Hematopoietic multipotent progenitor cell treated with erythropoietin and hydrocortisone succinate and interleukin-3 and kit ligand, for 17 days (in vitro differentiated cells): ENCODE data around the gene GTF2E1.
"Not testable (repeated sequence)": the region's sequence is repeated elsewhere in the genome, so short reads cannot be mapped to it uniquely, and the experiment has no call there.

Experiments
- DNase-seq: peaks from one replicate; pipeline ENCODE4 v3.0.0-alpha.2; 2015; ENCODE audit warnings: low spot score

Gene GTF2E1

GRCh38 chr3:120756061-120756460 lies 13.5 kb downstream of the GTF2E1 start:
- no peak for DNase-seq

GRCh38 chr3:120758551-120758950 lies 16.0 kb downstream of the GTF2E1 start:
- not testable (repeated sequence) for DNase-seq

DNA sequence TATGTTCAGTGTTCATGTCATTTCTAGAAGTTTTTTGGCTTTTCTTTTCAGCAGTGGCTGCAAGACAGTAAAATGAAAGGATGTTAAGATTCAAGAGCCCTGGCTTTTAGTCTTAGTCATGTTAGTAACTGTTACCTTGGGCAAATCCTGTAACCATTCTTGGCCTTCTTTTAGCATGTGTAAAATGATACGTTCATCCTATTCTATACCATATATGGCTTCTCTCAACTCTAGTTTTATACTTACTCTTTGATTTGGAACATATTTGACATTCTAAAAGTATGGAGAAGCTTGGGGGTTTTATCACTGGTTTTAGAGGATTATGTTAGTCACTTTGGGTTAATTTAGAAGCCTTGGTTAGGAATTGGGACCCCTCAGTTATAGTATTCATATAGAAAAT lies 20.1 kb downstream of the GTF2E1 start:
- no peak for DNase-seq

DNA sequence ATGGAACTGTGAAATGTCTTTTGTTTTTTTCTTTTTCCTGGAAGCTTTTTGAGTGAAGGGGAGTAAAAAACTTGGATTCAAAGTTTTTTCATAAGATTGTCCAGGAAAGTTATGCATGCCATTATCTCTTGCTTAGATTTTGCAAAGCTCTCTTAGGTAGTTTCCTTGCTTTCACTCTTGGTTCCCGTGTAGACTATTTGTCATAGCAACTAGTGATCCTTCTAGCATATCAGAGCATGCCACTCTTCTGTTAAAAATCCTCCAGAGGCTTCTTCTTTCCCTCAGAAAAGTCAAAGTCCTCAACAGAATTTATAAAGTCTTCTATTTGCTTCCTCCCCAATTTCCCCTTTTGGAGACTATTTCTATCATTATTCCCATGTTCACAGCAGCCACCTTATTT lies 21.1 kb downstream of the GTF2E1 start:
- no peak for DNase-seq

- DNase-seq, result no peak
Observed at GRCh38 chr3:120764206-120764605, 21.7 kb downstream of the GTF2E1 start.

DNA sequence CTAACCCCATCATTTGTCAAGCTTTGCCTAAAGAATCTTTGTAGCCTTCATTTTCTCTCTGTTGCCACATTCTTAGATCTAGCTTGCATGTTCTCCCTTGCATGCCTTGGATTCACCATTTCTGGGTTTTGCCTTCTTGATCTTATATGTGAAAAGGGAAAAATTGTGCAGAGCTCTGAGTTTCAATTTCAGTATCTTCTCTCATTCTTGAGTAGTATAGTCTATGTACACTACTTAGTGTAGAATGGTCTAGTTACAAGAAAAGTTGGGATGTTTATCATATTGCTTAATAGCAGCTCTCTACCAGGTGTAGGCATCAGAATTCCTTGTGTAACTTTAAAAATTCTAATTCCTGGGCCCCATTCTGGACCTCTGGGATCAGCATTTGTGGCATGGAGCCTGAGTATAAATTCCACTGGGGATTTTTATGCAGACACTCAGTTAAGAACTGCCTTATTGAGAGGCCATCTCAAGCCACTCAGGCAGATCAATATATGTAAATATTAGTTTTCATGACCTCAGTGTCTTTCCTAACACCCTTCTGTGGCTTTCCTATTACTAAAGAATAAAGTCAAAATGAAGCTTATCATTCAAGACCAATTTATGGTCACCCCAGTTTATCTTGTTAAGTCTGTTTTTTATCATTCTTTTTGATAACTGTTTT lies 23.4 kb downstream of the GTF2E1 start:
- no peak for DNase-seq

- DNase-seq, result no peak
Observed at GRCh38 chr3:120766576-120766975, 24.0 kb downstream of the GTF2E1 start.

- no peak for DNase-seq
Observed at GRCh38 chr3:120767106-120767505, 24.6 kb downstream of the GTF2E1 start.

- DNase-seq, result no peak
Observed at GRCh38 chr3:120769436-120769835, 26.9 kb downstream of the GTF2E1 start.

GRCh38 chr3:120770891-120771290 lies 28.3 kb downstream of the GTF2E1 start:
- no peak for DNase-seq

DNA sequence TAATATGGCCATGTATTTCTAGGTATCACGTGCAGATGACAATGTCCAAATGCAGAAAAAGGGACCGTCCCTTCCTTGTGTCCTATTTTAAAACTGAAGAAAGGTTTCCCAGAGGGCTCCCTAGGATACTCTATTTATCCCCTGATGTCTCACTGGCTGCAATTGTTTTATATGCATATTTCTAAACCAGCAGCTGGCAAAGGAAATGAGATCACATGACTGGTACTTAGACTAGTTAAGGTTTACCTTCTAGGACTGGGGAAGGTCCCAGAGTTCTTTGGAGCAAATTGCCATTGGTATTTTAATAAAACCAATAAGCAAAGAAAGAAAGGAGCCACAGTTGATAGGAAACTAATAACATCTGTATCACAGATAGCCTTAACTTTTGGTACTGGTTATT lies 29.5 kb downstream of the GTF2E1 start:
- no peak for DNase-seq

DNA sequence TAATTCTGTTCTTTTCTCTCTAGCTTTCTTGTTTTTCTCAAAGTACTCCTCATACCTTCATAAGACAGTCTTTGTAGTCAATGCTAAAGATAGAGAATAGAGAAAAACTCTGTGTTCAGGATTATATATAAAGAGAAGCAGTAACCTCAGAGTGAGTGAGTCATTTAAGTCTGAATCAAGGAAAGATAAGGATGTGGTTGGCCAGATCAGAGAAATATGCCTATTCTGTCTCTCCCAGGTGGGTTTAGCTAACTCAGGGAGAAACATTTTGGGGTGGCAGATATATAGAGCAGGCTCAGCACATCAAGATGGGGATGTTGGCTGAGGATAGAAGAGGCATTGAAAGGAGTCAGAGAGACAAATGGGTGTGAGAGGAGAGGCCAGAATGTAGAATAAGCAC lies 31.4 kb downstream of the GTF2E1 start:
- DNase-seq, result no peak

GRCh38 chr3:120775411-120775810 lies 32.9 kb downstream of the GTF2E1 start:
- DNase-seq, result no peak

DNA sequence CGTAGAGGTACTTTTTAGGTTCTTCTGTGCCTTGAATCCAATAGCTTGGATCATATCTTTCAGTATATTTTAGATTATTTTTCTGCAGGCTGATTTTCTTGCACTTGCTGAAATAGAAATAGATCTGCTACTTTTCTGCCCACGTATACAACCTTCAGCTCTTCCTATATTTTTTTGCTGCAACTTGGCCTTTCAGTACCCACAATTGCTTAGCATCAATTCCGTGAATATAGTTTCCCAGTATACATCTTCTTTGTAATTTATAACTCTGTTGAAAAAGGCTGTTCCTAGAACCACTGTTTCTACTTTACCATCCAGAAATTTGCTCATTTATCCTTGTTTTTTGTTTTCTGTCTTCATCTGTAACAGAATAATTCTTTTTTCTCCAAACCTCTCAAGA lies 36.2 kb downstream of the GTF2E1 start:
- DNase-seq, result no peak

GRCh38 chr3:120780977-120781376 lies 38.4 kb downstream of the GTF2E1 start:
- DNase-seq, result no peak

GRCh38 chr3:120785832-120786231 lies 43.3 kb downstream of the GTF2E1 start:
- DNase-seq, result not testable (repeated sequence)

- DNase-seq, result no peak
Observed at GRCh38 chr3:120791010-120791409, 48.5 kb downstream of the GTF2E1 start.

GRCh38 chr3:120791913-120792312 lies 49.4 kb downstream of the GTF2E1 start:
- no peak for DNase-seq

- no peak for DNase-seq
Observed at GRCh38 chr3:120793601-120794000, 51.1 kb downstream of the GTF2E1 start.

GRCh38 chr3:120795017-120795648 lies 52.6 kb downstream of the GTF2E1 start:
- DNase-seq, result peak; percentile 63

DNA sequence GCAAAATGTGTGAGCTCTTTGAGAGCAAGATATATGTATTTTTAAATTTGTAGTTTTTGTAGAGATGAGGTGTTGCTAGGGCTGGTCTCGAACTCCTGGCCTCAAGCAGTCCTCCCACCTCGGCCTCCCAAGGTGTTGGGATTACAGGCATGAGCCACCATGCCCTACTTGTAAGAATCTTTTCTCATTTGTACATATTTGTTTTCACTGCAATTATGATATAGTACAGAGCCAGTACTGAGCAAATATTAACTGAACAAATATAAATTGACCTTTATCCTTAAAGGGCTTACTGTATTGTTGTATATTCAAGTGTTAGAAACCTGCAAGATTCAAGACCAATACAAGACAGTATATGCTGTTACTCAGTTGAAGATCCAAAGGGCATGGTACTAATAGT lies 53.4 kb downstream of the GTF2E1 start:
- no peak for DNase-seq

GRCh38 chr3:120796976-120797375 lies 54.4 kb downstream of the GTF2E1 start:
- no peak for DNase-seq

- DNase-seq, result no peak
Observed at GRCh38 chr3:120797857-120798256, 55.3 kb downstream of the GTF2E1 start.

- DNase-seq, result no peak
Observed at GRCh38 chr3:120798346-120798745, 55.8 kb downstream of the GTF2E1 start.
